ENCODE results near the gene STRN4. TPM values are rescaled to one million over a fixed set of nuclear protein-coding genes. Genes with fewer than 3 reads are reported as not detected.
A peak's percentile ranks its signal among the peaks of the same experiment; 100 is the strongest.

The STRN4 gene
- total and polyA plus RNA-seq, 9 of the 15 experiments (the other 6 are each of a cell fraction or from before 2014, with no cell fraction given) = 0.62 to 83.7 (median 36.9) TPM

DNA sequence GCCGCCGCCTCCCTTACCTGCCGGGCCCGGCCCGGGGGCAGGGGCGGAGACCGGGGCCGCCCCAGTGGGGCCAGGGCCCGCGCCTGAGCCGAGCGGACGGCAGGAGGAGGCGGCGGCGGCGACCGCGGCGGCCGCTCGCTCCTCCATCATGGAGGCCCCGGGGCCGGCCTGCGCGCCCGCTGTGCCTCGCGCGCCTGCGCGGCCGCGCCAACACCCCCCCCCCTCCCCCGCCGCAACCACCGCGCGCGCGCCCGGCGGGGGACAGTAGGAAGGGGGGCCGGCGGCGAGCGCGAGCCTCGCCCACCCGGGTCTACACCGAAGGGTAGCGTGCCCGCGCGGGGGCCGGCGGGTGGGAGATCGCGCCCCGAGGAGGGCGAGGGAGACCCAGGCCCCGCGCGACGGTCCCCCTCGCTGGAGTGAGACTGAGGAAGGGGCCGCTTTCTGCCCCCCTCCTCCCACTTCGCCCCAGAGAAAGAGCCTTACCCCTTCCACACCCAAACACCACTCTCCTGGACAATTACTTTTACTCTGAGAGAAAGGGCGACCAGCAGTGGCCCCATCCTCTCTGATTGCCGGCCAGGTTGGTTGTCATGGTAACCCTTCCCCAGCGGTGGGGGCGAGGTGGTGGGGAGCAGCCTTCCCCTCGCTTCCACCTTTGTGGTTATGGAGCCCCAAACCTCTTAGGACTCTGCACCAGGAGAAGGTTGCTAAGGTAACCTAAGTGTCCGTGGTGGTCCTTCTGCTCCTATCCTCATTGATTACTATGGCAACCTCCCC lies at the start of gene STRN4 (continued):
- TF ChIP-seq, protein P1, sequence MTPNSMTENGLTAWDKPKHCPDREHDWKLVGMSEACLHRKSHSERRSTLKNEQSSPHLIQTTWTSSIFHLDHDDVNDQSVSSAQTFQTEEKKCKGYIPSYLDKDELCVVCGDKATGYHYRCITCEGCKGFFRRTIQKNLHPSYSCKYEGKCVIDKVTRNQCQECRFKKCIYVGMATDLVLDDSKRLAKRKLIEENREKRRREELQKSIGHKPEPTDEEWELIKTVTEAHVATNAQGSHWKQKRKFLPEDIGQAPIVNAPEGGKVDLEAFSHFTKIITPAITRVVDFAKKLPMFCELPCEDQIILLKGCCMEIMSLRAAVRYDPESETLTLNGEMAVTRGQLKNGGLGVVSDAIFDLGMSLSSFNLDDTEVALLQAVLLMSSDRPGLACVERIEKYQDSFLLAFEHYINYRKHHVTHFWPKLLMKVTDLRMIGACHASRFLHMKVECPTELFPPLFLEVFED (CRISPR knock-in tag; conservative IDR thresholded peaks at IDR 0.05) = no peak
- TF ChIP-seq EZH2 (IDR thresholded peaks at IDR 0.05; ENCODE audit: borderline replicate concordance, low read depth, low read length) = no peak
- TF ChIP-seq ZFP1 (CRISPR knock-in tag; IDR thresholded peaks at IDR 0.05) = no peak
- no peak for TF ChIP-seq TCF7L2 (IDR thresholded peaks at IDR 0.05; ENCODE audit: low read depth, low read length)
- TF ChIP-seq SP2 (IDR thresholded peaks at IDR 0.05; ENCODE audit: extremely low read depth, low read depth, low read length, poor library complexity, severe bottlenecking) = no peak
- TF ChIP-seq, protein P2, sequence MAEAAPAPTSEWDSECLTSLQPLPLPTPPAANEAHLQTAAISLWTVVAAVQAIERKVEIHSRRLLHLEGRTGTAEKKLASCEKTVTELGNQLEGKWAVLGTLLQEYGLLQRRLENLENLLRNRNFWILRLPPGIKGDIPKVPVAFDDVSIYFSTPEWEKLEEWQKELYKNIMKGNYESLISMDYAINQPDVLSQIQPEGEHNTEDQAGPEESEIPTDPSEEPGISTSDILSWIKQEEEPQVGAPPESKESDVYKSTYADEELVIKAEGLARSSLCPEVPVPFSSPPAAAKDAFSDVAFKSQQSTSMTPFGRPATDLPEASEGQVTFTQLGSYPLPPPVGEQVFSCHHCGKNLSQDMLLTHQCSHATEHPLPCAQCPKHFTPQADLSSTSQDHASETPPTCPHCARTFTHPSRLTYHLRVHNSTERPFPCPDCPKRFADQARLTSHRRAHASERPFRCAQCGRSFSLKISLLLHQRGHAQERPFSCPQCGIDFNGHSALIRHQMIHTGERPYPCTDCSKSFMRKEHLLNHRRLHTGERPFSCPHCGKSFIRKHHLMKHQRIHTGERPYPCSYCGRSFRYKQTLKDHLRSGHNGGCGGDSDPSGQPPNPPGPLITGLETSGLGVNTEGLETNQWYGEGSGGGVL (CRISPR knock-in tag; IDR thresholded peaks at IDR 0.05) = no peak
- no peak for TF ChIP-seq MED1 (CRISPR knock-in tag; IDR thresholded peaks at IDR 0.05; ENCODE audit: borderline replicate concordance)
- TF ChIP-seq PPARD (CRISPR knock-in tag; IDR thresholded peaks at IDR 0.05) = no peak
- TF ChIP-seq SMAD4 (CRISPR knock-in tag; conservative IDR thresholded peaks at IDR 0.05) = no peak; the same call in 1 of the 2 replicates
- no peak for TF ChIP-seq ZNF444 (CRISPR knock-in tag; IDR thresholded peaks at IDR 0.05)
- 0 out of 2 replicates have a peak, but pooled peaks have one; percentile 13 for TF ChIP-seq RB1 (IDR thresholded peaks at IDR 0.05; ENCODE audit: low read depth)
- TF ChIP-seq, protein P3, sequence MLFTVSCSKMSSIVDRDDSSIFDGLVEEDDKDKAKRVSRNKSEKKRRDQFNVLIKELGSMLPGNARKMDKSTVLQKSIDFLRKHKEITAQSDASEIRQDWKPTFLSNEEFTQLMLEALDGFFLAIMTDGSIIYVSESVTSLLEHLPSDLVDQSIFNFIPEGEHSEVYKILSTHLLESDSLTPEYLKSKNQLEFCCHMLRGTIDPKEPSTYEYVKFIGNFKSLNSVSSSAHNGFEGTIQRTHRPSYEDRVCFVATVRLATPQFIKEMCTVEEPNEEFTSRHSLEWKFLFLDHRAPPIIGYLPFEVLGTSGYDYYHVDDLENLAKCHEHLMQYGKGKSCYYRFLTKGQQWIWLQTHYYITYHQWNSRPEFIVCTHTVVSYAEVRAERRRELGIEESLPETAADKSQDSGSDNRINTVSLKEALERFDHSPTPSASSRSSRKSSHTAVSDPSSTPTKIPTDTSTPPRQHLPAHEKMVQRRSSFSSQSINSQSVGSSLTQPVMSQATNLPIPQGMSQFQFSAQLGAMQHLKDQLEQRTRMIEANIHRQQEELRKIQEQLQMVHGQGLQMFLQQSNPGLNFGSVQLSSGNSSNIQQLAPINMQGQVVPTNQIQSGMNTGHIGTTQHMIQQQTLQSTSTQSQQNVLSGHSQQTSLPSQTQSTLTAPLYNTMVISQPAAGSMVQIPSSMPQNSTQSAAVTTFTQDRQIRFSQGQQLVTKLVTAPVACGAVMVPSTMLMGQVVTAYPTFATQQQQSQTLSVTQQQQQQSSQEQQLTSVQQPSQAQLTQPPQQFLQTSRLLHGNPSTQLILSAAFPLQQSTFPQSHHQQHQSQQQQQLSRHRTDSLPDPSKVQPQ (CRISPR knock-in tag; IDR thresholded peaks at IDR 0.05; ENCODE audit: borderline replicate concordance) = no peak
- TF ChIP-seq ZNF146 (CRISPR knock-in tag; IDR thresholded peaks at IDR 0.05; ENCODE audit: unreplicated experiment) = no peak
- no peak for TF ChIP-seq LEF1 (IDR thresholded peaks at IDR 0.05)
- TF ChIP-seq ZNF57 (CRISPR knock-in tag; IDR thresholded peaks at IDR 0.05) = no peak
- TF ChIP-seq RFX1 (IDR thresholded peaks at IDR 0.05) = peak; percentile 99
- no peak for TF ChIP-seq DDX20 (tag; IDR thresholded peaks at IDR 0.05; ENCODE audit: low read depth)
- TF ChIP-seq, protein P4, sequence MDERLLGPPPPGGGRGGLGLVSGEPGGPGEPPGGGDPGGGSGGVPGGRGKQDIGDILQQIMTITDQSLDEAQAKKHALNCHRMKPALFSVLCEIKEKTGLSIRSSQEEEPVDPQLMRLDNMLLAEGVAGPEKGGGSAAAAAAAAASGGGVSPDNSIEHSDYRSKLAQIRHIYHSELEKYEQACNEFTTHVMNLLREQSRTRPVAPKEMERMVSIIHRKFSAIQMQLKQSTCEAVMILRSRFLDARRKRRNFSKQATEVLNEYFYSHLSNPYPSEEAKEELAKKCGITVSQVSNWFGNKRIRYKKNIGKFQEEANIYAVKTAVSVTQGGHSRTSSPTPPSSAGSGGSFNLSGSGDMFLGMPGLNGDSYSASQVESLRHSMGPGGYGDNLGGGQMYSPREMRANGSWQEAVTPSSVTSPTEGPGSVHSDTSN (CRISPR knock-in tag; IDR thresholded peaks at IDR 0.05; ENCODE audit: low read depth) = no peak
- TF ChIP-seq, protein P4 (tag; conservative IDR thresholded peaks at IDR 0.05; ENCODE audit: low read depth) = no peak
- no peak for TF ChIP-seq POLR3G (IDR thresholded peaks at IDR 0.05; ENCODE audit: extremely low read depth, insufficient read length, insufficient replicate concordance)
